HG03045 (cell line): ENCODE measurements around the gene FADS6.
"Not testable (repeated sequence)": the region's sequence is repeated elsewhere in the genome, so short reads cannot be mapped to it uniquely, and the experiment has no call there.

Experiments used
- ATAC-seq: cut with Tn5 transposase; IDR thresholded peaks from one replicate; pipeline ENCODE4 v1.9.1; 2021; ENCODE audit warnings: mild to moderate bottlenecking, moderate library complexity; ENCODE audit not compliant: unreplicated experiment

The FADS6 gene

DNA sequence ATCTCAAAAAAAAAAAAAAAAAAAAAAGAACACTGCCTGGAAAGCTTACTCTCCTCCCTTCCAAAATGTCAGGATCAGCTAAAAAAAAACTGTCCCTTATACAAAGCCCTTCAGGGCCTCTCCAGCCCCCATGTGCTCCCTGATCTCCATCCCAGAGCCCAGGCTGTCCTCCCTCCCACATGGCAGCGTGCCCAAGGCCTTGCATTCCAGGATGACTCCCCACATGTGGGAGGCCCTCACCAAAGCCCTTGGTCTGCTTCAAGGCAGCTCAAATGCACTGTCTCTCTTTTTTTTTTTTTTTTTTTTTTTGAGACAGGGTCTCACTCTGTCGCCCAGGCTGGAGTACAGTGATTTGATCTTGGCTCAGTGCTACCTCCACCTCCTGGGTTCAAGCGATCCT, 22.9 kb downstream of the FADS6 start:
- ATAC-seq: no peak

DNA sequence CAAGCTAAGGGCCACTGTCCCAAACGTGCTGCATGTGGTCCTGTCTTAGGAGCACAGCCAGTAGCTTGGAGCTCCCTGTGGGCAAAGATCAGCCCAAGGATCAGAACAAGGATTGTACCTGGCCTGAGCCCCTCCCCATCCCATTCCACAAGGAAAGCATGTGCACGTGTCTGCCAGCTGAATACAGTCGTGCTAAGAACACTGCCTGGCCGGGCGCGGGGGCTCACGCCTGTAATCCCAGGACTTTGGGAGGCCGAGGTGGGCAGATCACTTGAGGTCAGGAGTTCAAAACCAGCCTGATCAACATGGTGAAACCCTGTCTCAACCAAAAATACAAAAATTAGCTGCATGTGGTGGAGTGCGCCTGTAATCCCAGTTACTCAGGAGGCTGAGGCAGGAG, 23.4 kb downstream of the FADS6 start:
- ATAC-seq: not testable (repeated sequence)

DNA sequence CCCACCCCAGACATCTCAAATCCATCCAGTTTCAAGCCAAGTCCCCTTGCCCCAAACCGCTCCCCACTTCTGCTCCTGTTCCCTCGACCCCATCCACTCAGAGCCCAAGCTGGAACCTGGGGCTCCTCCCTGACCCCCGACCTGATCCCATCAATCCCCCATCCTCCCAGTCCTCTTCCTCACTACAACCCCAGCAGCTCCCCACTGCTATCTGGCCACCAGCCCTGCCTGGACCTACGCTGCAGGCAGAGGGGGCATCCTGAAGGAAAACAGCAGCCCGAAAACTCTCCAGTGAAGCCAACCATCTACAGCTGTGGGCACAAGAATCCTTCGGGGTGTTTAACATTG, 24.6 kb downstream of the FADS6 start:
- ATAC-seq: no peak

DNA sequence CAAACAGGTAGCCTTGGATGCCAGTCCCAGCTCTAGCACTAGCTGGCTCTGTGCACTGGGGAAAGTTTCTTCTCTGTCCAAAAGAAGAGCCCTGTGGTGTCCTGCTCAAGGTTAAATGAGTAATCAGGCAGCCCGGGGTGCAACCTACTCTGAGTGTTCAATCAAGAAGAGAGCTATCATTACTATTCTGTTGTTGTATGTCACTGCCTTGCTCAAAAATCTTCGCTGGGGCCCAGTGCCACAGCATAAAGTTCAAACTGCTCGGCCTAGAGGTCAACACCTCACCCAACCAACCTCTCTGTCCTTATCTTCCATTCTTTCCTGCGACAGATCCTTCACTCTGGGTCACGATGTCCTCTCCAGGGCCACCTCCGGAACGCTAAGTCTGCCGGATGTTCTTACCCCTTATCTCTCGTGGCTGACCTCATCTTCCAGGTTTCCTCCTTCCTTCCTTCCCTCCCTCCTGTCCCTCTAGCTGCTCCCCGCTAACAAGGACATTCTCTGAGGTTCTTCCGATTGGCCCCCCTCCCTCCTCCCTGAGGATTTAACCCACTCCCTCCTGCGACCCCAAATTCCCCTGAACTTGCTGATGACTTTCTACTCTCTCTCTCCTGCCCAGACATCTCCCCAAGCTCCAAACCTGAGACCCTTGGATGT, 25.1 kb downstream of the FADS6 start:
- ATAC-seq: no peak

DNA sequence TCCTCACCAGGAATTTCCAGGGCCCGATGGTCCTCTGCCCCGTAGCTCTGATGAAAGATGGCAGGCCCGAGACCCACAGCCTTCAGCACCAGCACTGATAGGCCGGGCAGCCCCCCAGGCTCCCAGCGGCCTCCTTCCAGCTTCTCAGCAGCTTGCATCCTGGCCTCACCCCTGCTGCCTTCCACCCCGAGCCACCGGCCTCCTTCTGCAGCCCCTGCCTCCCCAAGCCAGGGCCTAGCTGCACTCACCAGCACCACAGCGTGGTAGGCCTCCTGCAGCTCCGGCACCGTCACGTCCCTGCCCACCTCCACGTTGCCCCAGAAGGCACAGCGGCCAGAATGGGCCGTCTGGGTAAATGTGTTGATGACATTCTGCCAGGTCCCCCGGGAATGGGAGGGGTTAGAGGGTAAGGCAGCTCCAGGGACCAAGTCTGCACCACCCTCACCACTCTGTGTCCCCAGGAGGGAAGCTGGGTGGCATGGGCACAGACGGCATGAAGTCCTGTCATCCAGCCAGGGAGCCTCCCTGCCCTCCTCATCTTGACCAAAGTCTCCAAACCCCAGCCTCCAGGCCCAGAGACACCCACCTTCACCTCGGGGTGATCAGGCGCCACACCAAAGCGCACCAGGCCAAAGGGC, 27.1 kb downstream of the FADS6 start:
- ATAC-seq: no peak

DNA sequence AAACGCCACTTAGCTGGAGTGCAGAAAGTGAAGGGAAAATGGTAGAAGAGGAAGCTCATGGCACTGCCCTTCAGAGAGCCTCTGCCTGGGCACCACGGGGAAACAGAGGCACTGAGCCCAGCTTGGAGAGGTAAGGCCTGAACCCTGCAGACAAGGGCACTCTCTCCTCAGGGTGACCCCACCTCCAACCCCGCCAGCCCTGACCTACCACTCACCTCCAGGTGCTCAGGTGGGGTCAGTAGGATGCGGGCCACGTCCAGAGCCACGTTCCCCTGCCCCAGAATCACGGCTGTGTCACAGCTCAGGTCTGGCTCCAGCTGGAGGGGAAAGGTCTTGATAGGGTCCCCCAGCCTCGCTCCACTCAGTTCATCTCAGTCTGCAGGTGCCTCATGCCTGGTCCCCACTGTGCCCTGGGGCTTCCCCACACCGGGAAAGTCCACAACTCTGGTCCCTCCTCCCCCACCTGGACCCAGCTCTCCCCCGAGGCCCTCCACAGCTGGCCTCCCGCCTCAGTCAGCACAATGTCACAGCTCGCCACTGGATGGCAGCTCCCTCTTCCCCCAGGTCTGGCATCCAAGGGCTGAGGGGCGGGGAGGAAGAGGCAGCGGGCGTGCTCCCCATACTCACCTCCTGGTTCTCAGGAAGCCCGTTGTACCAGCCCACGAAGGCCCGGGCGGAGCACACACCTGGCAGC, 27.8 kb downstream of the FADS6 start:
- ATAC-seq: no peak

DNA sequence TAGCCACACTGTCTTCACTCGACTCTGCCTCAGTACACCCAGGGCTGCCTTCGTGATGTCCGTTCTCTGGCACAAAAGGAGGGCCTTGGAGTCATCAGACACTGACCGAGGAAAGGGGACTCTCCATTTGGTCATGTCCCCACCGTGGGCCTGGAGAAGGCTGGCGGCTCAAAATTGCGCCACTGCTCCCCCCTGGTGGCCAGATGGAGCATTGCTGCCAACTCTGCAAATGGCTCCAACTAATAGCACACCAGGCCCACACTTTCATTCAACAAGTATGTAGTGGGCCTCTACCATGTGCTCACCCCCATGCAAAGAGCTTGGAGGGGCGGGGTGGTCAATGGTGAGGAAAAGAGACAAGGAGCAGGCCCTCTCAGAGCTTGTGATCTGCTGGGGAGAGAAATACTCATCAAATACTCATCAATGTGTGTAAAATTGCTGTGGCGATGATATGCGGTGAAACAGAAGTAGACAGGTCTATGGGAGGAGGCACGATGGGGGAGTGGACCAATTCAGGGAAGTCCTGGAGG, 28.5 kb downstream of the FADS6 start:
- ATAC-seq: no peak

DNA sequence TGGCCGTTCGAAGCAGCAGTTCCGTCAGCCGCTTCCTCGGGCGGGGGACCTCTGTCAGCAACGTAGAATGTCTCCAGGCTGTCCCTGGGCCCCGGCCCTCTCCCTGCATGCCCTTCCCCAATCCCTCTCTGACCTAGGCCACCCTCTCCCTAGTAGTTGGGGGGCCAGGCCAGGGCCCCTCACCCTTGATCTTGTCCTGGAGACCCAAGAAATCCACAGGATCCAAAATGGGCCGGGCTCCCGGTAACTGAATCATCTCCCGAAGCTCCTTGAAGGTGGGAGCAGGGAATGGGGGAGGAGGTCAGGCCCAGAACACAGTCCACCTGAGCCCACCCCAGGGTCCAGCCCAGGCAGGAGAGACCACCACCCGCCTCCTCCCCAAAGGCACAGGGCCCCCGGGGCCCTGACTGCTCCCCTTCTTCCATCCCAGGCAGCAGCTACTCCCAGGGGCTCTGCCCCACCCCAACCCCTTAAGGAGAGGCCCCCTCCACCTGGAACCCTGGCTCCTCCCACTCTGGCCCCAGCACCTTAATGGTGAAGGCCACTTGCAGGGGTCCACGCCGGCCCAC, 29.1 kb downstream of the FADS6 start:
- no peak for ATAC-seq

DNA sequence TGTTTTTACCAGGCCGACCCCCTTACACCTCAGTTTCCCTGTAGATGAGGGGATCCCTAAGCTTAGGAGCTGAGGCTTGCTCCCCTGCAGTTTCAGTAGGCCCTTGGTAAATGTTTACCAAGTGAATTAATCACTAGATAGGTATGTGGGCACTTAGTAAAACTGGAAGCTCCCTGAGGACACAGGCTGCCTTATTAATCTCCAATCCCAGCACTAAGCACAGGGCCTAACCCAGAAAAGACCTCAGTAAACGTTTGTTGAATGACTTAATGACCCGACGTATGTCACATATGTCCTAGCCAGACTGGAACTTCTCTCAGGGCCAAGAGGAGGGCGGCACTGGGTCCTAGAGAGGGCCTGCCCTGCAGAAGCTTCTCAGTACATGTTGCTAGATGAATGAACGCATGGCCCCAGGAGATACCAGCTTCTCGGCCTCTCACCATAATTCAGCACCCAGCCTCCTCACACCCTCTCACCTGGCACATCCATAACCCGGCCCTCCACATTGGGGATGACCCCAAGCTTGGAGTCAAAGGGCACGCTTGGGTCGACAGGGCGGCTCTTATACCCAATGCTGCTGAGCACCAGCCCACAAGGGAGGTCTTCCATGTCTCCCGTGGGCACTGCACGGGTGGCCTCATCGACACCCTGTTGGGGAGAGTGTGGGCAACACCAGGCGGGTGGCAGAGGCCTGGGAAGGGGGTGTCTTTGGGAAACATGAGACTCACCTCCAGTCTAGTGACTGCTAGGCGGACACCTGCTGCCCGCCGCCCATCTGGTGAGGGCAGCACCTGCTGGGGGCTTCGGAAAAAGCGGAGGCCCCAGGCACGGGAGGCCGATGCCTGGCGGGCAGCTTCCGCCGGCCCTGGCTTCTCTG, 29.8 kb downstream of the FADS6 start:
- ATAC-seq: no peak

DNA sequence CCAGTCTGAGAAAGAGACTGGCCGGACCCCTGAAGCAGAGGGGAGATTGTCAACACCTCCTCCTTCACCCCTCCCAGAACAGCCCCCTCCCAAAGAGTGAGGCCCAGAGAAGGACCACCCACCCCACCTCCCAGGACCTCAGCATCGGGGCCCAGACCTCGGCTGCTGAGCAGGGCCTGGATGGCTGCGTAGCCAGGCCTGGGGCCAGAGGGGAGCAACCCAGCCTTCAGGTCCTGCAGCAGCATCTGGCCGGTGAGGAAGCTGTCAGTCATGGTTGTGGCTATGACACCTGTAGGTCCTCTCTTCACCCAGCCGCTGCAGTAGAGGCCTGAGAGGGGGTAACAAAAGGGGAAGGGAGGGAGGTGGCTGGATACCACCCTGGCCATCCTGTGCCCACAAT, 30.5 kb downstream of the FADS6 start:
- ATAC-seq: no peak

DNA sequence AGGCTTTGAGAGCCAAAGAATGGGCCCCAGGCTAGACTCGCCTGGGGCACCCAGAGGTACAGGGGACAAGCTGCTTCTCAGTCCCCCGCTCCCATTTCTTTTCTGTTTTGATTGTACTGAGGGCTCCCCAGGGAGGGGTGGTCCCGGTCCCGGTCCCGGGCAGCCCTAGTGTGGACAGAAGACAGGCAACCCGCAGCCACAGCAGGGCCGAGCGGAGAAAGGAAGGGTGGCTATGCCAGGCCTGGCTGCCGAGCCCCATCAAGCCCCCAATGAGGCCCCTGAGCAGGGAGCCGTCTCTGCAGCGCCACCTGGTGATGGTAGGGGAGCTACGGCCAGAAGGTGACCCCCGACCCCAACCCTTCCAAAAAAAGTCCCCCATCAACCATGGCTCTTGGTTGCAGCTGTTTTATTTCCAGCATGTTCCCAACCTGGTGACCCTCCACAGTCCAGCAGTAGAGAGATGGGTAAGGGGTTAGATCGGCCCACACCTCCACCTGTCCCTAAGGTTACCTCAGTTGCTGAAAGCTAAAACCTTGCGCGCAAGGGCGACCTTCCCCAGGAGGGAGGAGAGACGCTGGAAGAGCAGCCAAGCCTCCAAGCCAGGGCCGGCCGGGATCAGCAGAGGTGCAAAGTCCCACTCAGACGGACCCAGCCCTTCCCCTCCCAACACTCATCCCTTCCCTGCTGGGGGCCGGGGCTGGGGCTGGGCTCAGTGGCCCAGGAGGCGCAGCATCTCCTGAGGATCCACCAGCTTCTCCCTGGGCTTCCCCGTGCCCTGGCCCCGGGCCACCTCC, 31.1 kb downstream of the FADS6 start:
- ATAC-seq: no peak

DNA sequence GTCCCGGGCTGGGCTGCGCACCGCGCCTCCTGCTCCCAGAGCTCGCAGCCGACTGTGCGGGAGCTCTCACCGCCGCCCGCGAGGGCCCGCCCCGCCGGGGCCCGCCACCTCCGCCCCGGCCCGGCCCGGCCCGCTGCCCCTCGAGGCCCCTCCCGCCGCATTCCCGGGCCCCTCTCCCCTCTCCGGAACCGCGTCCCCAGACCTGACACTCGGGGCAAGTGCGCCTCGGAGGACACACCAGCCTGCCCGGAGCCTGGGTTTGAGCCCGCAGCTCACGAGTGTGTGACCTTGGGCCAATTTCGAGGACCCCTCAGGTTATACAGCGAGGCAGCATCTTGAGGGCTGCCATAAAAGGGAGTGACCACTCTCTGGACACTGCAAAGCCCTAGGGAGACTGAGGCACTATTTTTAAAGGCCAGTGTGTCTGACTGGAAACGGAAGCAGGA, 31.7 kb downstream of the FADS6 start:
- no peak for ATAC-seq

DNA sequence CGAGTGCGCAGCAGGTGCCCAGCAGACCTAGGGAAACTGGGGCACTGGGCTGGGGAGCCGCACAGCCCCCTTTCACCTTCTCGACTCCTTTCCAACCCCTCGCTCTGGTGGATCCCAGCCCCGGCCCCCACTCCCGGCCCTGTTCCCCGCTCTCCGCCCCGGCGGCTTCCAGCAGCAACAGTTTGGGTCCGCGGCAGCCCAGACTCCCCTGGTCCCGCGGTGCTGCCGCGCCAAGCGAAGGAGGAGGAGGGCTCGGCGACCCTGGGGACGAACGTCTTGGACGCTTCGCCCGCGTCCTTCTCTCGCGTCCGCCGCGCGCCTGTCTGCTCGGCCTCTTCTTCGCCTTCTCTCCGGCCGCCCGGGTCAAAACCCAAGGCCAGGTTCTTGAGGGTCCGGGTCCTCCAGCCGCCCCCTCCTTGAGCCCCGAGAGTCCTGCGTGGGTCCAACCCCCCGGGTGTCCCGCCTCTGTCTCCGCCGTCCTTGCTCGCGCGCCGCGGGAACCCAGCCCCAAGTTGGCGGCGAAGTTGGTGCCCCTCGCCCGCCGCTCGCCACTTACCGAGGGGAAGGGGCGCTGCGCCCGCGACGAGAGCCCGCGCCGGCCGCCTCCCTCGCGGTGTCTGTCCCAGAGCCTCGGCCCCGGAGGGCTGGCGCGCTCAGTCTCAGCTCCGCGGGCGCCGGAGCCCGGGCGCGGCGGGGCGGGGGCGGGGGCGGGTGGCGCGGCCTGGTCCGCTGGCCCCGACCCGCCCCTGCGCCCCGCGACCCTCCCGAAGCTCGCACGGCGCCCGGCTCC, 32.4 kb downstream of the FADS6 start:
- no peak for ATAC-seq

DNA sequence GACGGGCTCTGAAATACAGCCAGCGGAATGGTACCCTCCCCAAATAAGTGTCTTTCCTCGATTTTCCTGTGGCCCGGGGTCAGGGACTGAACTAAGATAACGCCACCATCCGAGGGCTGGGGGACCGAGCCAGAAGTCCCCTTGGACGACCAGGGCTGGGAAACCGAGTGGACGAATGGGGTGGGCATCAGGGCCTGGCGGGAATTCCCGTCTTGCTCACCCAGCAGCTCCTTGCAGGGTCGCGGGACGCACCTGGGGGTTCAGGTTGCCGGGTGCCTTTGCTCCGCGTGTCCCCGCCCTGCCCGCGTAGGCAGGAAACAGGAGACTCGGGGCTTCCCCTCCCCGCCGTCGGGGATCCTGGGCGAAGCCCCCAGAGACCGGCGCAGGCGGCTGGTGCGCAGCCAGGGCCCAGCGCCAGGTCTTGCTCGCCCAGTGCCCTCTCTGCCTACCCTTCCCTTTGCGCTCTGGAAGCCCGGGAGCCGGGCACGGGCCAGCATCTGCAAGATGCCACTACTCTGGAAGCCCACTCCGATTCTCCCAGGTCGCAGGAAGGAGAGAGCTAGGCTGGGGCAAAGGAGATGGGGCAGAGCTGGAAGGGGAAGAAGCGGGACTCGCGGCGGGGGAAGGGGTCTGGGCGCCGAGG, 33.1 kb downstream of the FADS6 start:
- ATAC-seq: no peak

DNA sequence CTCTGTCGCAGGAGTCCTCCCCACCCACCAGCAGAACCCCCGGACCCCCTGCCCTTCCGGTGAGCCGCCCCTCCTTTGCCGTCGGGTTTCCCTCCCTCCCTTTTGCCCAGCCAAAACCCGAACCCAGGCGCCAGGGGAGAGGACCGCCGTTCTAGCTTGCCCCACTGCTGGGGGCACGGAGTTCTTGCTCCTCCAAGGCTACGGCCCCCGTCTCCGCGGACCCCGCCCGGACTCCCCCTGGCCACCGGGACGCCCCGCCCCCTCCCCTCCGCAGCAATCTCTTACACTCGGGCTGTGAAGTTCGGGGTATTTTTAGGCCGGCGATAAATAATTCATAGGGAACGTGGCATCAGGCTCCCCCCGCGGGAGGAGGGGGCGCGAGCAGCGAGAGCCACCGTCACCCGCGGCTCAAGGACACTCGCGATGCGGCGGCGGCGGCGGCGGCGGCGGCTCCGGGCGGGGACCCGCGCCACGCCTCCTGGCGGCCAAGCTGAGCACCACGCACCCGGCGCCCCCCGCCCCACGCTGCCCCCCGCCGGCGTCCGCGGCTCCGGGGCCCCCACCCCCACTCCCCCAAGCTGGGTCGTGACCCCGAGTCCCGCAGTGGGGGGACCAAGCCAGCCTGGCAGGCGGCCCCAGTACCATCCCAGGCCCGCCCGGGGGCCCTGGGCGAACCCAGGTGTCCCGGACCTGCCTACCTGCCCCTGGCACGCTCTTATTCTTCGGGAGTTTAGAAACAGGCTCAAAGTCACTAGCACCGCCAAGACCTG, 33.8 kb downstream of the FADS6 start, which contains the start of gene GRIN2C:
Gene GRIN2C (minus strand): TSS at position 427 of the 770 bp plus-strand sequence. CDS start 4,793 bp downstream, outside the sequence.
- no peak for ATAC-seq

DNA sequence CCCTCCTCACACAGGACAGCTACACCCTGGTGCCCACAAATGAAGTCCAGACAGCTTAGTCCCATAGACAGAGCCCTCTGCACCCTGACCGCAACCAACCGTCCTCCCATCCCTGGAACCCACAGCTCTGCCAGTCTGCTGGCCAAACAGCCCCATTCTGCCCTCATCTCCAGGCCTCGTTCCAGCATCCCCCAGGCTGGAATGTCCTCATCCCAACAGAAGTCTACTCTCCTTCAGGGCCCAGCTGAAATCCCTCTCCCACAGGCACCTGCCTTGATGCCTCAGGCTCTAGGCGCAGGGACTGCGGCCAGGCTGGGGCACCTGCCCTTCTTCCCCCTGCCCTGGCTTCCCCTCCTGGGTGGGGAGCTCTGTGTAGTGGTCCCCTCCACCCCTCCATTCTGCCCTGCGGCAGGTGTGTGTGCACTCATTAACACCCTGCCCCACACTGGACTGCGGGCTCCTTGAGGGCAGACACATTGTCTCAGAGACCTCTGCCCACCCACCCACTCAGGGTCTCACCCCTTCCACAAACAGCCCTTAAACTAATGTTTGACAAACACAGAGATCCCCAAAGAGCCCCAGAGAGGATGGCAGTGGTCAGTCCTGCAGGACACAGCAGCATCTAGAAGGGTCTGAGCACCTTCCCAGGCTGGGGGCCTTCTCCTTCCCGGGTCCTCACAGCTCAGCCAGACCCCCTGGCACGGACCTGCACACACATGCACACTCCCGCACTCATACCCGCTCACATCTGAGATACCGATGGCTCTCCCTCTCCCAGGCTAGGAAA, 34.6 kb downstream of the FADS6 start:
- ATAC-seq: no peak

DNA sequence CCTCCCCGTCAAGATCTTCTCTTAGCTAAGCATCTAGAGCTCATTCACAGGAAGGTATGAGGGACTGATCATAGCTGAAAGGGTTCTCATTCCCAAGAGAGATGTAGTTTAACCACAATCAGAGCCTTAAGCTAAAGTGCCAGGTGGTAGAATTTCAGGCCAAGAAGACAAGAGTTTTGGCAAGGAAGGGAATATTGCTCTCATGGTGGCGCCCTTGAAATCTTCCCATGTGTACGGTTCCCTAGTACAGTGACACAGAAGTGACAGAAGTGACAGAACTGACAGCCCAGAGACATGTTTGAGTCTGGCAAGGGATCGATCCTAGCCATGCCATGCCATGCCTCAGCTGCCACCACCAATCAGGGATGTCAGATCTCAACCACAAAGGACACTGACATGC, 36.2 kb downstream of the FADS6 start:
- no peak for ATAC-seq
